Fibroblast of the aortic adventitia (primary cell): ENCODE measurements around the gene TRMT1. TPM values are rescaled to one million over a fixed set of nuclear protein-coding genes. Genes with fewer than 3 reads are reported as not detected.

Source experiments
- DNase-seq: peaks from one replicate; pipeline ENCODE4 v3.0.0-alpha.2; 2010; ENCODE audit warnings: low read depth
- H3K4me3 ChIP-seq: 2 replicates; pipeline ENCODE4 v1.5.1; 2011; ENCODE audit warnings: low read depth, mild to moderate bottlenecking, control low read depth, low read length, moderate library complexity
- CTCF ChIP-seq: IDR thresholded peaks from 2 replicates; pipeline ENCODE4 v1.5.1; 2011; ENCODE audit warnings: mild to moderate bottlenecking, low read length, control low read depth, inconsistent platforms; ENCODE audit not compliant: insufficient read depth
- total RNA-seq: library from RNA; depleted of rRNA; stranded (reverse); fragments of >200 nt; gene quantifications from 2 replicates; pipeline ENCODE4 v1.2.3, GENCODE V29; 2012; ENCODE audit warnings: low replicate concordance

The TRMT1 gene
- total RNA-seq, 1 donor, result 23.9 TPM

- DNase-seq, result no peak
- no peak for TF ChIP-seq CTCF
- H3K4me3 ChIP-seq, result no peak overlapping the region
Measured at GRCh38 chr19:13089857-13090507, 26.6 kb downstream of the TRMT1 start.

DNA sequence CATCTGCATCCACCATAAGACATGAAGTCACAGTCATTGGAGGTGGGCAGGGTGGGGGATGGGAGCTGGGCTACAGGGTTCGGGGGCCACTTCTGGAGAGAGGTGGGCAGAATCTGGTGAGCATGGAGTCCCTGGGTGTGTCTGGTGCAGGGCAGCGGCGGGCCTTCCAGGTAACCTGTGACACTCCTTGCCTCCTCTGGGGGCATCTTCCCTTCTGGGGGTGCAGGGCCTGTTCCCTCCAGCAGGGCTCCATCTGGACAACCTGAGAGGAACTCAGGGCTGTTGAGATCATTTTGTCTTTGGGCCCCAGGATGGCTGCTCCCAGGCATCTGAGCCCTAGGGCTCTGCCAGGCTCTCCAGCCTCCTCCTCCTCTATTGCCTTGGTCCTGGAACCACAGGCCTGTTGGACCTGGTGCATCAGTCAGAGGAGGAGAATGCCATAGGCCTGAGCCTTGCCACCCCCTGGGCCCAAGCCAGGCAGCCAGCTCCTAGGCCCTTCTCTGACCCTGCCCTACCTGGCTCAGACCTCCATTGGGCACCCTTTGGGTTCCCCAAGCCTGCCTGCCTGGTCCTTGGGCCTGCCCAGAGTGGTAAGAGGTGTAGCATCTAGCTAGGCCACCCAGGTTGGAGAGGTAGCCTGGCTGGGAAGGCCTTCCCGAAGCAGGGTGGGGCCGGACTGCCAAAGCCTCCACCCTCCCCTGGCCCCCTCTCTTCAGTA, 27.2 kb downstream of the TRMT1 start:
- TF ChIP-seq CTCF, result peak; percentile 48
- DNase-seq, result no peak
- no peak overlapping the region for H3K4me3 ChIP-seq

DNA sequence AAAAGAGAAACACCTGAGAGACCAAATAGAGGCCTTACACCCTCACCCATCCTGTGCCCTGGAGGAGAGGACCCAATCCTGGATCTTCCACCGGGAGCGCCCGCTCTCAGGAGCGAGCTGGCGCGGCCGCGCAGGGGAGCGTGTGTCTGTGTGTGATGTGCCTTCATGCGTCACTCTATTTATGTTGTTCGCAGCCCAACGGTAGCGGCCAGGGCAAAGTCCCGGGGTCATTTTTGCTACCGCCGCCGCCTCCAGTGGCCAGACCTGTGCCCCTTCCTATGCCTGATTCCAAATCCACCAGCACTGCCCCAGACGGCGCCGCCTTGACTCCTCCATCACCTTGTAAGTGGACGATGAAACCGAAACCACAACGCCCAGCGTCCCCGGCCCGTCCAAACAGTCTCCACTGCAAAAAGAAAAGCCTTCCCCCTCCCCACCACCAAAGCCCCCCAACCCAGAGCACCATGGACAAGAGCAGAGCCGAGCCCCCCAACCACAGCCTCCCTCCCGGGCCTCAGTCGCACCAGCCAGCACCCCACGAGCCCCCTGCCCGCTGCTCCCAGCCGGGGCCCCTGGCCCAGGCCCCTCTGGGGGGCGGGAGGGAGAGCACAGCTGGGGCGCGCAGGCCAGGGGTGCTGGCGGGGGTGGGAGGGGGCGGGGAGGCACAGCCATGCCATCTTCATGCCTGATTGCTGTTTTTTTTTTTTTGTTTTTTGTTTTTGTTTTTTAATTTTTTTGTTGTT, 28.6 kb downstream of the TRMT1 start:
- H3K4me3 ChIP-seq, result no peak overlapping the region
- no peak for DNase-seq
- TF ChIP-seq CTCF, result no peak

GRCh38 chr19:13087295-13087694, 29.2 kb downstream of the TRMT1 start:
- TF ChIP-seq CTCF, result no peak
- H3K4me3 ChIP-seq, result no peak overlapping the region
- DNase-seq, result no peak

DNA sequence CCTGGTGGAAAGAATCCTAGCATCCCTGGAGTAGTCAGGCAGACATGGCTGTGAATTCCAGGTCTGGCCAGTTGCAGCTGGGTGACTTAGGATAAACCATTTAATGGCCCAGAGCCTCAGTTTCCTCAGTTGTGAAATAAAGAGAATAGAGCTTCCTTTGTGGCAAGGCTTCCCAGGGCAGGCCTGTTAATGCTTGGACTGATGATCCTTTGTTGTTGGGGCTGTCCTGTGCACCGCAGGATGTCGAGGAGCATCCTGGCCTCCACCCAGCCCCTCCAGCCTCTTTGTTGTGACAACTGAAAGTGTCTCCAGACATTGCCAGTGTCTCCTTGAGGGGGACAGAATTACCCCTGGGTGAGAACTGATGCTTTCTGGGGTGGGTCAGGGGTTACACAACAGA, 30.2 kb downstream of the TRMT1 start:
- TF ChIP-seq CTCF, result no peak
- H3K4me3 ChIP-seq, result no peak overlapping the region
- no peak for DNase-seq

GRCh38 chr19:13085666-13086065, 30.9 kb downstream of the TRMT1 start:
- H3K4me3 ChIP-seq, result no peak overlapping the region
- TF ChIP-seq CTCF, result no peak
- DNase-seq, result no peak
